HG02571 (cell line): ENCODE results near the gene GRM4.

ENCODE experiments used
- ATAC-seq: cut with Tn5 transposase; IDR thresholded peaks from one replicate; pipeline ENCODE4 v1.9.1; 2021; ENCODE audit warnings: mild to moderate bottlenecking, moderate library complexity; ENCODE audit not compliant: unreplicated experiment

GRM4 gene

GRCh38 chr6:33983109-33983716 lies 162.7 kb downstream of the GRM4 start:
- ATAC-seq = no peak

- no peak for ATAC-seq
Measured at GRCh38 chr6:33981861-33982260, 164.0 kb downstream of the GRM4 start.

GRCh38 chr6:33981421-33981820 lies 164.5 kb downstream of the GRM4 start:
- ATAC-seq = no peak

GRCh38 chr6:33980176-33981175 lies 165.4 kb downstream of the GRM4 start:
- no peak for ATAC-seq

- no peak for ATAC-seq
Measured at GRCh38 chr6:33979750-33980149, 166.1 kb downstream of the GRM4 start.

- ATAC-seq = no peak
Measured at GRCh38 chr6:33978412-33979150, 167.3 kb downstream of the GRM4 start.

GRCh38 chr6:33977606-33978411 lies 168.1 kb downstream of the GRM4 start:
- no peak for ATAC-seq

- ATAC-seq = no peak
Measured at GRCh38 chr6:33976437-33977360, 169.2 kb downstream of the GRM4 start.

GRCh38 chr6:33975661-33976436 lies 170.0 kb downstream of the GRM4 start:
- no peak for ATAC-seq

- ATAC-seq = no peak
Measured at GRCh38 chr6:33974471-33974870, 171.4 kb downstream of the GRM4 start.

GRCh38 chr6:33974030-33974429 lies 171.9 kb downstream of the GRM4 start:
- no peak for ATAC-seq

- no peak for ATAC-seq
Measured at GRCh38 chr6:33971580-33971979, 174.3 kb downstream of the GRM4 start.
